ENCODE results near the gene DRC7. TPM values are rescaled to one million over a fixed set of nuclear protein-coding genes. Genes with fewer than 3 reads are reported as not detected.
A peak's percentile ranks its signal among the peaks of the same experiment; 100 is the strongest.
"Not testable (repeated sequence)": the region's sequence is repeated elsewhere in the genome, so short reads cannot be mapped to it uniquely, and the experiment has no call there.

DRC7 gene
- total RNA-seq, 1 donor from 2014 or later = 0.16 TPM

DNA sequence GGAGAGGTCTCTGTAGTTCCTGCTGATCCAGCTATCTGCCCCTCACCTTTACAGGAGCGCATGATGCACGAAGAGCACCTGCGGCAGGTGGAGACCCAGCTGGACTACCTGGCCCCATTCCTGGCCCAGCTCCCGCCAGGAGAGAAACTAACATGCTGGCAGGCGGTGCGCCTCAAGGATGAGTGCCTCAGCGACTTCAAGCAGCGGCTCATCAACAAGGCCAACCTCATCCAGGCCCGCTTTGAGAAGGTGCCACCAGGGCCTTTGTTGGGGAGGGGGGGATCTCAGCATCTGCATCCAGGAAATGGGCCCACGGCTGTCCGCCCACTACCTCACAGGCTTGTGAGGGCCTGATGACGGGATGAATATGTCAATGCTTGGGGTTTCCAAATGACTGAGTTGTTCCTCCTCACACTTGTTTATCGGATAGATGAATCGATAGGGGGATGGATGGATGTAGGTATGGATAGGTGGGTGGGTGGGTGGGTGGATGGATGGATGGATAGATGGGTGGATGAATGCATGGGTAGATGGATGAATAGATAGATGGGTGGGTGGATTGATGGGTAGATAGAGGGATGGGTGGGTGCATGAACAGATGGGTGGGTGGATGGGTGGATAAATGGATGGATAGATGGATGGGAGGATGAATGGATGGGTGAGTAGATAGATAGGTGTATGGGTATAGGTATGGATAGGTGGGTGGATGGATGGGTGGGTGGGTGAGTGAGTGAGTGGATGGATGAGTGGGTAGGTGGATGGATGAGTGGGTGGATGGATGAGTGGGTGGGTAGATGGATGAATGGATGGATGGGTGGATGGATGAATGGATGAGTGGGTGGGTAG lies 34.0 kb downstream of the DRC7 start:
- peaks cover 2% of the 10 kb centered on the region for H3K9me3 Mint-ChIP-seq
- H3K36me3 Mint-ChIP-seq (ENCODE audit: low read depth) = peaks cover 2% of the 10 kb centered on the region
- H3K27me3 Mint-ChIP-seq (ENCODE audit: low read depth) = no peaks in the 10 kb centered on the region
- no peaks in the 10 kb centered on the region for H3K4me1 Mint-ChIP-seq
- no peak for DNase-seq (ENCODE audit: low read depth, low spot score)
- TF ChIP-seq, protein P1, sequence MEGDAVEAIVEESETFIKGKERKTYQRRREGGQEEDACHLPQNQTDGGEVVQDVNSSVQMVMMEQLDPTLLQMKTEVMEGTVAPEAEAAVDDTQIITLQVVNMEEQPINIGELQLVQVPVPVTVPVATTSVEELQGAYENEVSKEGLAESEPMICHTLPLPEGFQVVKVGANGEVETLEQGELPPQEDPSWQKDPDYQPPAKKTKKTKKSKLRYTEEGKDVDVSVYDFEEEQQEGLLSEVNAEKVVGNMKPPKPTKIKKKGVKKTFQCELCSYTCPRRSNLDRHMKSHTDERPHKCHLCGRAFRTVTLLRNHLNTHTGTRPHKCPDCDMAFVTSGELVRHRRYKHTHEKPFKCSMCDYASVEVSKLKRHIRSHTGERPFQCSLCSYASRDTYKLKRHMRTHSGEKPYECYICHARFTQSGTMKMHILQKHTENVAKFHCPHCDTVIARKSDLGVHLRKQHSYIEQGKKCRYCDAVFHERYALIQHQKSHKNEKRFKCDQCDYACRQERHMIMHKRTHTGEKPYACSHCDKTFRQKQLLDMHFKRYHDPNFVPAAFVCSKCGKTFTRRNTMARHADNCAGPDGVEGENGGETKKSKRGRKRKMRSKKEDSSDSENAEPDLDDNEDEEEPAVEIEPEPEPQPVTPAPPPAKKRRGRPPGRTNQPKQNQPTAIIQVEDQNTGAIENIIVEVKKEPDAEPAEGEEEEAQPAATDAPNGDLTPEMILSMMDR (conservative IDR thresholded peaks at IDR 0.05) = no peak
- H3K4me3 Mint-ChIP-seq = no peak overlapping the region
- H3K27ac Mint-ChIP-seq (ENCODE audit: unreplicated experiment) = no peak overlapping the region

DNA sequence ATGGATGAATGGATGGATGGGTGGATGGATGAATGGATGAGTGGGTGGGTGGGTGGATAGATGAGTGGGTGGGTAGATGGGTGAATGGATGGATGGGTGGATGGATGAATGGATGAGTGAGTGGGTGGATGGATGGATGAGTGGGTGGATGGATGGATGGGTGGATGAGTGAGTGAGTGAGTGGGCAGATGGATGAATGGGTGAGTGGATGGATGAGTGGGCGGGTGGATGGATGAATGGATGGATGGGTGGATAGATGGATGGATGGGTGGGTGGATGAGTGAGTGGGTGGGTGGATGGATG lies 34.5 kb downstream of the DRC7 start:
- Mint-ChIP-seq H3K36me3 (ENCODE audit: low read depth) (peaks cover 2% of the 10 kb centered on the region), H3K27me3 (ENCODE audit: low read depth) (no peaks in the 10 kb centered on the region), H3K4me3 (no peak overlapping the region), H3K9me3 (peaks cover 2% of the 10 kb centered on the region), H3K4me1 (no peaks in the 10 kb centered on the region), H3K27ac (ENCODE audit: unreplicated experiment) (no peak overlapping the region)
- DNase-seq (ENCODE audit: low read depth, low spot score) = no peak
- TF ChIP-seq, protein P1 (conservative IDR thresholded peaks at IDR 0.05) = no peak

DNA sequence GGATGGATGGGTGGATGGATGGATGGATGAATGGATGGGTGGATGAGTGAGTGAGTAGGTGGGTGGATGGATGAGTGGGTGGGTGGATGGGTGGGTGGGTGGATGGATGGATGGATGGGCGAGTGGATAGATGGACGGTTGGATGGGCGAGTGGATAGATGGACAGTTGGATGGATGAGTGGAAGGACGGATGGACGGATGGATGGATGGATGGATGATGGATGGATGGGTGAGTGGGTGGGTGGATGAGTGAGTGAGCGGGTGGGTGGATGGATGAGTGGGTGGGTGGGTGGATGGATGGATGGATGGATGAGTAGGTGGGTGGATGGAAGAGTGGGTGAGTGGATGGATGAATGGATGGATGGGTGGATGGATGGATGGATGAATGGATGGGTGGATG lies 35.2 kb downstream of the DRC7 start:
- not testable (repeated sequence) for H3K36me3 Mint-ChIP-seq (ENCODE audit: low read depth); DNase-seq (ENCODE audit: low read depth, low spot score); H3K9me3 Mint-ChIP-seq; H3K4me3 Mint-ChIP-seq; H3K27me3 Mint-ChIP-seq (ENCODE audit: low read depth); H3K4me1 Mint-ChIP-seq; H3K27ac Mint-ChIP-seq (ENCODE audit: unreplicated experiment)

DNA sequence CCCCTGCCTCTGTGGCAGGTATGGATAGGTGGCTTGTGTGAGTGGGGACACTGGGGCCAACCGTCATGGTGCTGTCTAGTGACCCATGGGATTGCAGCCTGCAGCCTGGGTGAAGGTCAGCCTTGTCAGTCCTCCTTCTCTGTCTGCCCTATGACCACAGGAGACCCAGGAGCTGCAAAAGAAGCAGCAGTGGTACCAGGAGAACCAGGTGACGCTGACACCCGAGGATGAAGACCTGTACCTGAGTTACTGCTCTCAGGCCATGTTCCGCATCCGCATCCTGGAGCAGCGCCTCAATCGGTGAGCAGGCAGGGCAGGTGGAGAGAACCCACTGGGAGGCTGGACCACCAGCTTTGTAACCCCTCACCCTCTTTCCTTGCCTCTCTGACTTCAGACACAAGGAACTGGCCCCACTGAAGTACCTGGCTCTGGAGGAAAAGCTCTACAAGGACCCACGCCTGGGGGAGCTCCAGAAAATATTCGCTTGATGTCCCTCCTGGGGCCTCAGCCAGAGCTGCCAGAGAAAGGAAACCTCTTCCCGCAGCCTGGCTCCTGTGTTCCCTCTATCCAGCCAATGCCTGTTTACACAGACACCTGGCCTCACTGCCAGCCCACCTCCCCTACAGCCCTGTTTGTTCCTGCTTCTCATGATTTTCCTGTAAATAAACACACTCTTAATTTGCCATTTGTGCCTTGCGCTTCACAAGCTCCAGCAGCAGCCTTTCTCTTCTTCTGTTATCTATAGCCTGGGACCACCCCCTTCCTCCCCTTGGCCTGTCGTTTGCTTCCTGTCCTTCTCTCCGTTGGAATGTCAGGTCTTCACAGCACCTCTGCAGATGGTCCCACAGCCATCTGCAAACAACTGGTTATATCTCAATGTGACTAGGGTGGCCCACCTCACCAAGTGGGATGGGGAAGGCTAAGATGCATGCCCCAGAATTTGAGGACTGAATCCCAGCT lies 36.4 kb downstream of the DRC7 start:
- Mint-ChIP-seq H3K4me1 (peaks cover 5% of the 10 kb centered on the region), H3K27me3 (ENCODE audit: low read depth) (no peaks in the 10 kb centered on the region), H3K4me3 (no peak overlapping the region), H3K36me3 (ENCODE audit: low read depth) (peaks cover 2% of the 10 kb centered on the region), H3K27ac (ENCODE audit: unreplicated experiment) (no peak overlapping the region), H3K9me3 (peaks cover 2% of the 10 kb centered on the region)
- TF ChIP-seq, protein P1 (conservative IDR thresholded peaks at IDR 0.05) = no peak
- DNase-seq (ENCODE audit: low read depth, low spot score) = no peak

DNA sequence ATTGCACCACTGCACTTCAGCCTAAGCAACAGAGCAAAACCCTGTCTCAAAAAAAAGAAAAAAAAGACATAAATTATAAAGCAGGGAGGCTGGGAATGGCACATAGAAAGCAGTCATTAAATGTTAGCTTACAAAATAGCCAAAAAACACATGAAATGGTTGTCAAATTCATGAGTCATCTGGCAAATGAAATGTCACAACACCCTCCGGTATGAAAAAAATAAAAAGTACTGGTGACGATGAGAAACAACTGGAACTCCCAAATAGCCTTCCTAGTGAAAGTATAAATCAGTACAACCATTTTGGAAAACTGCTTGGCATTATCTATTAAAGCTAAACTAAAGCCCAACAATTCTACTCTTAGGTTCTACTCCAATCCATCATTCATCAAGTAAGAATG lies 37.4 kb downstream of the DRC7 start:
- no peak for DNase-seq (ENCODE audit: low read depth, low spot score)
- H3K4me3 Mint-ChIP-seq = peak overlapping the region; percentile 72
- no peaks in the 10 kb centered on the region for H3K27me3 Mint-ChIP-seq (ENCODE audit: low read depth)
- TF ChIP-seq, protein P1 (conservative IDR thresholded peaks at IDR 0.05) = no peak
- no peak overlapping the region for H3K27ac Mint-ChIP-seq (ENCODE audit: unreplicated experiment)
- peaks cover 2% of the 10 kb centered on the region for H3K9me3 Mint-ChIP-seq
- H3K36me3 Mint-ChIP-seq (ENCODE audit: low read depth) = peaks cover 2% of the 10 kb centered on the region
- H3K4me1 Mint-ChIP-seq = peaks cover 15% of the 10 kb centered on the region
